ENCODE measurements around the gene DPP8. TPM values are rescaled to one million over a fixed set of nuclear protein-coding genes. Genes with fewer than 3 reads are reported as not detected.

DPP8 gene
- total RNA-seq, 4 donors from 2014 or later = 19.8 to 30.5 (median 21.8) TPM

DNA sequence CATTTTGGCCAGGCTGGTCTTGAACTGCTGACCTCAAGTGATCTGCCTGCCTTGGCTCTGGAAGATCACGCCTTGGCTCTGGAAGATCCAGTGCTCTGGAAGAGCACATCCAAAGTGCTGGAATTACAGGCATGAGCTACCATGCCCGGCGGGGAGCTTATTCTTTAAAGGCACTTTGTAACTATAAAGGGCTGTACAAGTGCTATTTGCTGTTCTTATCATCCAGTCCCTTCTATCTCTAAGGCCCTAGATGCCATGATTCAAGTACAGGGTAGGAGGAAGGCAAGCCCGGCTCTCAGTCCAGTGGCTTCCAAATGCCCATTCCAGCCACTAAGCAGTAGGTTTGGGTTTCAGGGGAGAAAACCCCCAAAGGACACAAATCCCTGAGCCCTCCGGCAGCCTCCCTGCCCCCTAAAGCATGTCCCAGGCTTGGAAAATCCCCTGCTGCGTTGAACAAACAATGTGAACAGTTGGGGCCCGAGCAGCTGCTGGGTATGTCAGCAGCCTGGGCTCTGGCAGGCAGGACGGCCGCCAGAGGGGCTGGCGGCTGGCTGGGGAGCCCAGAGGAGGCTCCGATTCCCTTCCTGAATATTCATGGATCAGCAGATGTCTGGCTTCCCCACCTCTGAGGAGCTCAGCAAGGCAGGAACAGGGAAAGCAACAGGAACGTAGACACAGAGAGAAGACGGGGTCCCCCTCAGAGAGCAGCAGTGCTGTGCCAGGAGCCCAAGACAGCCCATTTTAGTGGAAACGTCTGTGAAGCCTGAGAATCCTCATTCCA is 102.5 kb downstream of the DPP8 start:
- Histone ChIP-seq H3K4me1 (peaks cover 0 to 12% (median 0%) of the 10 kb centered on the region in 3 donors), H3K27me3 (peaks cover 0 to 62% (median 0%) of the 10 kb centered on the region in 4 donors), H3K9me3 (no peaks in the 10 kb centered on the region), H3K36me3 (no peaks in the 10 kb centered on the region), H3K4me3 (no peak overlapping the region), H3K27ac (peak overlapping the region in 3 of 4 donors; percentile 25 to 68 (median 32))
- TF ChIP-seq CTCF (IDR thresholded peaks at IDR 0.05) = no peak
- no peak for DNase-seq
- WGBS, 2 donors = 58 to 62% methylated on average over 7 to 11 of the region's 14 CpGs
- intact Hi-C loops (cut with DNase I) = no loop called here

DNA sequence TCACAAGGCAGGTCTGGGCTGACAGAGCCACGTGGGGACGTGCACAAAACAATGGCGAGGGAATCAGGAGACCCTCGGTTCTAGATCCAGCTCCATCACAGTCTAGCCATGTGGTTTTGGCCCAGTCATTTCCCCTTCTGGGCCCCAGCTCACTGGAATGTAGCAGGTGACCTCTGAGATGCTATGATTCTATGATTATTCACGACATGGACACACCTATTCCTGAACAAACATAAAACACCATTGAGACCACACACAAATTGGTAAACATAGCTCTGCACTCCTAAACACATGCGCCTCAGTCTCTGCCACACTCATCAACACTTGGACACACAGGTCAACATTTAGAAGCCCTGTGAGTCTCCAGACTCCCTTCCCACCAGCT is 103.7 kb downstream of the DPP8 start:
- Histone ChIP-seq H3K27ac (no peak overlapping the region), H3K4me1 (peaks cover 0 to 12% (median 0%) of the 10 kb centered on the region in 3 donors), H3K27me3 (peaks cover 0 to 56% (median 0%) of the 10 kb centered on the region in 4 donors), H3K4me3 (no peak overlapping the region), H3K36me3 (no peaks in the 10 kb centered on the region), H3K9me3 (no peaks in the 10 kb centered on the region)
- intact Hi-C loops (cut with DNase I) = no loop called here
- 31 to 82% methylated on average over 2 to 6 of the region's 6 CpGs for WGBS, 2 donors
- no peak for DNase-seq
- TF ChIP-seq CTCF (IDR thresholded peaks at IDR 0.05) (no peak), POLR2A (IDR thresholded peaks at IDR 0.05) (no peak)

- no peaks in the 10 kb centered on the region for H3K9me3 ChIP-seq
- no peak for TF ChIP-seq POLR2A (IDR thresholded peaks at IDR 0.05)
- no peak for TF ChIP-seq CTCF (IDR thresholded peaks at IDR 0.05)
- no peak for DNase-seq
- intact Hi-C loops (cut with DNase I) = no loop called here
- no peaks in the 10 kb centered on the region for H3K36me3 ChIP-seq
- H3K4me1 ChIP-seq = peaks cover 0 to 12% (median 0%) of the 10 kb centered on the region in 3 donors
- H3K4me3 ChIP-seq = no peak overlapping the region
- no peak overlapping the region for H3K27ac ChIP-seq
- H3K27me3 ChIP-seq = peaks cover 0 to 51% (median 0%) of the 10 kb centered on the region in 4 donors
These were observed 104.3 kb downstream of the DPP8 start for GRCh38 chr15:65413051-65413759.

GRCh38 chr15:65412556-65412955 is 104.9 kb downstream of the DPP8 start:
- Histone ChIP-seq H3K27me3 (peaks cover 0 to 45% (median 0%) of the 10 kb centered on the region in 4 donors), H3K4me1 (peaks cover 0 to 12% (median 0%) of the 10 kb centered on the region in 3 donors), H3K9me3 (no peaks in the 10 kb centered on the region), H3K4me3 (no peak overlapping the region), H3K27ac (no peak overlapping the region), H3K36me3 (no peaks in the 10 kb centered on the region)
- TF ChIP-seq POLR2A (IDR thresholded peaks at IDR 0.05) (no peak), CTCF (IDR thresholded peaks at IDR 0.05) (no peak)
- intact Hi-C loops (cut with DNase I) = no loop called here
- WGBS, 2 donors = 9 to 27% methylated on average over 1 of the region's 1 CpG
- DNase-seq = no peak

DNA sequence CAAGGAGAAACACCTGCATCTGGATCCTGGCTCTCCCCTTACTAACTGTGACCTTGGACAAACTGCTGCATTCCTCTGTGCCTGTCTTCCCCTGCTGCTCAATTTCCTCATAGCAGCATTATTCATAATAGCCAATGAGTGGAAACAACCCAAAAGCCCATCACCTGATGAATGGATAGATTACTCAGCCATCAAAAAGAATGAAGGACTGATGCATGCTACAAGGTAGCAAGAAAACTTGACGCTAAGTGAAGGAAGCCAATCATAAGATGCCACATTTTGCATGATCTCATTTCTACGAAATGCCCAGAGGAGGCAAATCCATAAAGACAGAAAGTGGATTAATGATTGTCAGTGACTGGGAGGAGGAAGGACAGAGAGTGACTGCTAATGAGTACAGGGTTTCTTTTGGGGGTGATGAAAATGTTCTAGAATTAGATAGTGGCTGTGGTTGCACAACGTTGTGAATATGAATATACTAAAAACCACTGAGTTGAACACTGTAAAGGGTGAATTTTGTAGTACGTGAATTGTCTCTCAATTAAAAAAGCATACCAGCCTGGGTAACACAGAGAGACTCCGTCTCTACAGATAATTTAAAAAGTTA is 105.9 kb downstream of the DPP8 start:
- no peak for DNase-seq
- TF ChIP-seq CTCF (IDR thresholded peaks at IDR 0.05) (no peak), POLR2A (IDR thresholded peaks at IDR 0.05) (no peak)
- no peak overlapping the region for H3K4me3 ChIP-seq
- peaks cover 0 to 36% (median 0%) of the 10 kb centered on the region in 4 donors for H3K27me3 ChIP-seq
- peaks cover 0 to 12% (median 0%) of the 10 kb centered on the region in 3 donors for H3K4me1 ChIP-seq
- no peaks in the 10 kb centered on the region for H3K9me3 ChIP-seq
- H3K36me3 ChIP-seq = no peaks in the 10 kb centered on the region
- intact Hi-C loops (cut with DNase I) = no loop called here
- 63 to 75% methylated on average over 5 of the region's 5 CpGs for WGBS, 2 donors
- H3K27ac ChIP-seq = no peak overlapping the region

Data from esophagus squamous epithelium (tissue), 5 donors.